GM19463 (cell line): ENCODE measurements around the gene MAML2.

Source experiments
- ATAC-seq: cut with Tn5 transposase; IDR thresholded peaks from one replicate; pipeline ENCODE4 v1.9.1; 2021; ENCODE audit warnings: mild to moderate bottlenecking, moderate library complexity; ENCODE audit not compliant: unreplicated experiment

MAML2 gene

GRCh38 chr11:96242971-96243647 lies 99.9 kb downstream of the MAML2 start:
- peak; percentile 90 for ATAC-seq

- no peak for ATAC-seq
Measured at GRCh38 chr11:96242191-96242847, 100.7 kb downstream of the MAML2 start.

GRCh38 chr11:96241331-96241841 lies 101.6 kb downstream of the MAML2 start:
- no peak for ATAC-seq

- ATAC-seq = no peak
Measured at GRCh38 chr11:96238563-96239135, 104.3 kb downstream of the MAML2 start.

GRCh38 chr11:96237766-96238266 lies 105.2 kb downstream of the MAML2 start:
- no peak for ATAC-seq

- ATAC-seq = peak; percentile 91
Measured at GRCh38 chr11:96235751-96236150, 107.2 kb downstream of the MAML2 start.

GRCh38 chr11:96234866-96235441 lies 108.0 kb downstream of the MAML2 start:
- no peak for ATAC-seq

GRCh38 chr11:96232132-96232531 lies 110.9 kb downstream of the MAML2 start:
- no peak for ATAC-seq

- no peak for ATAC-seq
Measured at GRCh38 chr11:96230686-96231085, 112.3 kb downstream of the MAML2 start.

GRCh38 chr11:96229354-96229977 lies 113.5 kb downstream of the MAML2 start:
- ATAC-seq = no peak

GRCh38 chr11:96228910-96229309 lies 114.1 kb downstream of the MAML2 start:
- no peak for ATAC-seq

GRCh38 chr11:96228473-96228891 lies 114.5 kb downstream of the MAML2 start:
- ATAC-seq = no peak

GRCh38 chr11:96227244-96227643 lies 115.8 kb downstream of the MAML2 start:
- no peak for ATAC-seq

GRCh38 chr11:96223083-96223482 lies 119.9 kb downstream of the MAML2 start:
- no peak for ATAC-seq

GRCh38 chr11:96222102-96222501 lies 120.9 kb downstream of the MAML2 start:
- no peak for ATAC-seq

- ATAC-seq = no peak
Measured at GRCh38 chr11:96221244-96222070, 121.5 kb downstream of the MAML2 start.

- no peak for ATAC-seq
Measured at GRCh38 chr11:96219981-96220623, 122.9 kb downstream of the MAML2 start.

GRCh38 chr11:96218901-96219300 lies 124.1 kb downstream of the MAML2 start:
- no peak for ATAC-seq

GRCh38 chr11:96218006-96218405 lies 125.0 kb downstream of the MAML2 start:
- no peak for ATAC-seq

GRCh38 chr11:96217206-96217605 lies 125.8 kb downstream of the MAML2 start:
- ATAC-seq = no peak
